ENCODE measurements around the gene C1orf52.

C1orf52 gene

GRCh38 chr1:85240174-85240601 lies 19.3 kb downstream of the C1orf52 start:
- in situ Hi-C loops (cut with HindIII; ENCODE audit: low sequenced_read_pairs) = no loop called here

DNA sequence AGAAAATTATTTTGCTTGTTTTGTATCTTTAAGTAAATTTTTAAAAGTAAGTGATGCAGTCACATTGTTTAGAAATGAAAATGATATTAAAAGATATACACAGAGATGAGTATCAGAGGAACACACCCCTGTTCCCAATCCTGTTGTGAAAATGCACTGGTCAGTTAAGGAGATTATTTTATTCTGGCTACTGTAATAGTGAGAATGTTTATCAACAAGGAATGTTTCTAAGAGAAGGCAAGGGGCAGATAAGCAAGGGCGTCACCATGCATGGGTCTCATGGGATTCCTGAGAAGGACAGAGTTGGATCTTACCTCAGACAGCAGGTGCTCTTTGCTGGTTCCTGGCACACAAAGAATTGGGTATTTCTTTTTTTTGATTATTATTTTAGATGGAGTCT lies 21.8 kb downstream of the C1orf52 start:
- in situ Hi-C loops (cut with HindIII; ENCODE audit: low sequenced_read_pairs) = no loop called here

DNA sequence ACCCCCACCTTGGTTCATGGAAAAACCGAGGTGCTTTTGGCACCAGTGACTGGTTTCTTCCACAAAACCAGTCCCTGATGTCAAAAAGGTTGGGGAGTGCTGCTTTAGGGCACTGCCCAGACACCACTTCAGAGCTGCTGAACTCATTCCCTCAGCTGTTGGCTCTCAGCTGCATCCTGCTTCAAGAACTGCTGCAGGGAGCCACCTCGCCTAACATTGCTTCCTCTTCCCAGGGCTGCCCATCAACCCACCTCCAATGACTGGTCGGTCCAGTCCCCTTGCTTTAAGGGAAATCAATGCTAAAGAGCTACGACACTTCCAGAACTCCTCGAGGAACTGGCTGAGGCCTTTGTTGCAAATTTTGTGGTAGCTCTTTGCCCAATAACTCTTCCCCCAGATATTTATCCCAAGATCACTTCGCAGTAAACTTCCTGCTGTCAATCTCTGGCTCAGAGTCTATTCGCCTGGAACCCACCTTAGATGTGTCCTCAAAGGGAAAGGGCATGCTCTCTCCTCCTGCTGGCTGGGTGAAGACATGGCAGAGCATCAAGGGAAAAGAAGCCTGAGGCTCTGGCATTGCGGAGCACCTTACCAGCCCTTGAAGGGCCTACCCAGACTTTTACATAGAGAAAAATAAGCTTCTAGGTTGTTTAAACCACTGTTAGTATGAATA lies 29.0 kb downstream of the C1orf52 start:
- in situ Hi-C loops (cut with HindIII; ENCODE audit: low sequenced_read_pairs) = no loop called here

- in situ Hi-C loops (cut with HindIII; ENCODE audit: low sequenced_read_pairs) = no loop called here
Observed at GRCh38 chr1:85229574-85230097, 29.8 kb downstream of the C1orf52 start.

GRCh38 chr1:85228972-85229371 lies 30.5 kb downstream of the C1orf52 start:
- in situ Hi-C loops (cut with HindIII; ENCODE audit: low sequenced_read_pairs) = no loop called here

DNA sequence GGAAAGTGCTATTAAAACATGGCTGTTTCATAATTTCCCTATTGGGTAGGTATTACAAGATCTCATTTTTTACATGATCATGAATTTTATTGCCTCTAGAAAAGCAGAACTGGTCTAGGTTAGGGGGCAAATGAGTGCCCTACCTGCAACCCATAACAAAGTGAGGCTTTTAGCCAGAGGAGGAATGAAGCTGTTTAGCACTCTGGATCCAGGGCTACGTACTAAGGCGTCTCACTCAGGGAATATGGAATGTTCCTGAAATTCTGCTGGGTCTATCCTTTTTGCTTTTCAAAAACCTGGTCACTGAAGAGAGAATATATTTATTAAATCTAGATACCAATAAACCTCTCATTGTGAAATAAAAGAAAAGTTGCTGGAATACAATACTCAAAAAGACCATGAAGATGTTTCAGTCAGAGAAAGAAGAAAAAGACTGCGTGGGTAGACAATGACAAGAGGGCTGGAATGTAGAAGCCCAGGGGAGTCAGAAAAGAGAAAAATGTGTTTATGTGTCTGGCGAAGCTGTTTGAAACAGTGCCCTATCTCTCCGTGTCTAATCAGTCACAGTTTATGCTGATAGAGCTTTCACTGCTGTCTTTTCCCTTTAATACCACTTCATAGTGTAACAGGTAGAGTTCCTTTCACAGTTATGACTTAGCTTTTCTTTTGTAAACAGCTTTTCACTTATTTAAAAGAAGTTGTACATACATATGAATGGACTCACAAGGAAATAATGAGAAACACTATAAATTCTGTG lies 33.7 kb downstream of the C1orf52 start:
- in situ Hi-C loops (cut with HindIII; ENCODE audit: low sequenced_read_pairs) = no loop called here

DNA sequence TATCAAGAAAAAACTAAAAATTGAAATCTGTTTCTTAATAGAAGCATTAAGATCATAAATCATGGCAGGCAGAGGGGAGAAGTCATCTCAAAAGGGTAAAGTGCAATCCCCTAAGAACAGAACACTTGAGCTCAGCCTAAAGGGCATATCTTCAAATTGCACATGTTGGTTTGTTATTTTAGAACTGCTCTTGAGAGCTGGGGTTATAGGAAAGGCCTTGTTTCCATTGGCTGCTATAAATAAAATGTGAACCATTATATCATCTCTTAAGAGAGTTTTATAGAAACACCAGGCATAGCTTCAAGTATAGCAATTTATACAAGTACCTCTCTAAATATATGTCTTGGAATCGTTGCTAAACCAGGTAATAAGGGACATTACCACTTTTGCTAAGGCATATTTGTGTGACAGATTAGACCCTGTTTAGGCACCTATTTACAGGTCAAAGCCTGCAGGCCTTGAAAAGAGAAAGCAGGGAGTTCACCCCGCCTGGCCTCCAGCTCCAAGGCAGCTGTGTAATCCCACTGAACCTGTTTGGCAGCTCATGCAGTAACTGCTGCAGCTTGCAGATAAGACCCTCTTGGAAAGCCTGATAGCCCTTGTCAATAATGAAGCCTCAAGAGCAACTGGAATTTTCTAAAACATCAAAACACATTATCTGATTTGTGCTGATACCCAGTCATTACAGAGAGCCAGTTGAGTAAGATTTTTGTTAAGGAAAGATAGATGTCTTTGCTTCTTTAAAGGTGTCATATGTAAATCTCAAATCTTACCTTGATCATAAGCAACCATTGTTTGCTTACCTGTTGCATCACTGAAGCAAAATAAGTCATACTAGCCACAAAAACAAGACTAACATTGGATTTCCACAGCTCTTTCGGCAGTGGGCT lies 34.5 kb downstream of the C1orf52 start:
- in situ Hi-C loops (cut with HindIII; ENCODE audit: low sequenced_read_pairs) = no loop called here

- in situ Hi-C loops (cut with HindIII; ENCODE audit: low sequenced_read_pairs) = no loop called here
Observed at GRCh38 chr1:85224295-85224694, 35.2 kb downstream of the C1orf52 start.

- in situ Hi-C loops (cut with HindIII; ENCODE audit: low sequenced_read_pairs) = no loop called here
Observed at GRCh38 chr1:85223334-85223733, 36.1 kb downstream of the C1orf52 start.

- in situ Hi-C loops (cut with HindIII; ENCODE audit: low sequenced_read_pairs) = no loop called here
Observed at GRCh38 chr1:85220756-85221201, 38.7 kb downstream of the C1orf52 start.

GRCh38 chr1:85219853-85220610 lies 39.4 kb downstream of the C1orf52 start:
- in situ Hi-C loops (cut with HindIII; ENCODE audit: low sequenced_read_pairs) = no loop called here

DNA sequence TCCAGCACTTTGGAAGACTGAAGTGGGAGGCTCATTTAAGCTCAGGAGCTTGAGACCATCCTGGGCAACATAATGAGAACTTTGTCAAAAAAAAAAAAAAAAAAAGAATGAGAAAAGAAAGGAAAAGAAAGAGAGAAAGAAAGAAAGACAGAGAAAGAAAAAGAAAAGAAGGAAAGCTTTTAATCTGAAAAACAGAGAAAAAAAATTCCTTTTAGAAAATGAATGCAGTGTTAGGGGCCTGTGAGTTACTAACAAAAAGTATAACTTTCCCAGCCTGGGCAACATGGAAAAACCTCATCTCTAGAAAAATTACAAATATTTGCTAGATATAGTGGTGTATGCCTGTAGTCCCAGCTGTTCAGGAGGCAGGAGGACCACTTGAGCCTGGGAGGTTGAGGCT lies 42.8 kb downstream of the C1orf52 start:
- in situ Hi-C loops (cut with HindIII; ENCODE audit: low sequenced_read_pairs) = no loop called here

DNA sequence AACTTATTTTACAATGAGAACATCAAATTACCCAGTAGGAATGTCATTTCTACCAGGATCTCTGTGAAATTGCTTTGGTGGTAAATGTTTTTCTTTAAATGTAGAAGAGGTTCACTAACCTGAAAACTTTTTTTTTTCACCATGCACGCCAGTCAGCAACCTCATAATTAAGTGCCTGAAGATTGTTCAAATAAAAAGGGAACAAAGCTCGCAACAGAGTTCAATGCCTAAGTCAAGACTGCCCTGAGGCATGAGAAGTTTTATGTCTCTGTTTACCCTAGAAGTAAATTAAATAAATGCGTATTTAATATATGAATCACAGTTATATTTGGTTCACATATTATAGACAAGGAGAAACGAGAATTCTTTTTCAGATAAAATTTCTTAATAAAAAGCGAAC lies 44.8 kb downstream of the C1orf52 start:
- in situ Hi-C loops (cut with HindIII; ENCODE audit: low sequenced_read_pairs) = no loop called here

GRCh38 chr1:85208488-85208887 lies 51.0 kb downstream of the C1orf52 start:
- in situ Hi-C loops (cut with HindIII; ENCODE audit: low sequenced_read_pairs) = no loop called here

DNA sequence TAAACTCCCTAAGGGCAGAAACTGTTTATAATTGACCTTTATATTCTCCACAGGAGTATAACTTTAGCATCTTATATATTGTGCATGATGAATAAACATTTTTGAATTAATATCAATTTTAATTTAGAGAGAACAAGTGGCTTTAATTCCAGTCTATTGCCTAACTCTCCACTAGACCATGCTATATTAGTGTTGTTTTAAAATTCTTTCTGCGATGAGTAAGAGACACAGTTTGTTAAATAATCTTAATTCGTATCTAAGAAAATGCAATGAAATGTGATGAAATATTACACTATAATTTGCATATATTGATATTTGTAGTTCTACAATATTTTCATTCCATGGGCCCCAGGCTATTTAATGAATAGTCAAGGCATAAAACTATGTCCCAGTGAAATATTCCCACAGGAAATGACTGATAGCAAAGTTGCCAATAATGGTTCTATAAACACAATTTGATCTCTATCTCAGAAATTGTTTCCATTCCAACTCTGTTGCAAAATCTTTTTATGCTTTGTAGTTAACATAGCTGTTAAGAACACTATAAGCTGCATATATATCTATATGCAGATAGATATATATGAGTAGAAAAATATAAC lies 55.8 kb downstream of the C1orf52 start:
- in situ Hi-C loops (cut with HindIII; ENCODE audit: low sequenced_read_pairs) = no loop called here

DNA sequence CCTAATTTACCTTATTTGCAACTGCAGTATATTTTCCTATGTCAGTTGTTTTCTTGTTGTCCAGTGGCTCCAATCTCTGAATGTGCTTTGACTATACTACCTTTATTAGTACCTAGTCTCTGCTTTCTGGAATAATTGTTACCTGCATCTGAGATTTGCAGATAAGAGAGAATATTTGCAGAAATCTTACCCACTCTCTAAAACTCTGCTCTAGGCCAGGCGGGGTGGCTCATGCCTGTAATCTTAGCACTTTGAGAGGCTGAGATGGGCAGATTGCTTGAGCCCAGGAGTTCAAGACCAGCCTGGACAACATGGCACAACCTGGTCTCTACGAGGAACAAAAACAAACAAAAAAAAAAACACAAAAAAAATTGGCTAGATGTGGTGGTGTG lies 56.6 kb downstream of the C1orf52 start:
- in situ Hi-C loops (cut with HindIII; ENCODE audit: low sequenced_read_pairs) = no loop called here

DNA sequence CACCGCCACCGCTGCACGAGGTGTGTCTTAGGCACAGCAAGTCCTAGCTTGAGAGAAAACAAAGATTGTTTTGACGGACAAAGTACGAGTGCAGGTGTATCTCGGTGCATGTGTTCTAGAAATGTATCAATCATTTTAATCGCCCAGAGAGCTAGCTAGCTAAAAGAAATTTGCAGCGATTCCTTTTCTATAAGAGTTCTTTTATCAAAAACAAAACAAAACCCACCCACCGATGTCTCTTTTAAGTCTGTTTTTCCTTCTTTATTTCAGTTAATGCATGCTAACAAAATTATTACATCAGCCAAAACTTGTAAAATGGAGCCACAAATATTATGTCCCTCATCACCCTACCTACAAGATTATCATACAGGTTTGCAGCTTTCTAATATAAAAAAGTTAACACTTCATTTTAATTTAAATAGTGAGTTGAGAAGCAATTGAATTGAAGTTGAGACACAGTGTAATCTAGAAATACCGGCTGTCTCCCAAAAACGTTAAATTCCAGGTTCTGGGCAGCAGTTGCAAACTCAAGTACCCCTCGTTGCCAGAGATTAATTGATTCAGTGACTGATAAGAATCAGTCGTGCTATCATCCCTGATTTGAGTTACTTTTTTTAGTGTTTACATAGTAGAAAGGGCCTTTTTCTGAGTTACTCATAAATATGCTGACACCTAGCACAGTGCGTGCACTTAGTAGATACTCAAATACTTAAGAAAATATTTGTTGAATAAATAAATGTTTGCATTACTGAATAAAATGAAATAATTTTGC lies 57.2 kb downstream of the C1orf52 start:
- in situ Hi-C loops (cut with HindIII; ENCODE audit: low sequenced_read_pairs) = no loop called here

DNA sequence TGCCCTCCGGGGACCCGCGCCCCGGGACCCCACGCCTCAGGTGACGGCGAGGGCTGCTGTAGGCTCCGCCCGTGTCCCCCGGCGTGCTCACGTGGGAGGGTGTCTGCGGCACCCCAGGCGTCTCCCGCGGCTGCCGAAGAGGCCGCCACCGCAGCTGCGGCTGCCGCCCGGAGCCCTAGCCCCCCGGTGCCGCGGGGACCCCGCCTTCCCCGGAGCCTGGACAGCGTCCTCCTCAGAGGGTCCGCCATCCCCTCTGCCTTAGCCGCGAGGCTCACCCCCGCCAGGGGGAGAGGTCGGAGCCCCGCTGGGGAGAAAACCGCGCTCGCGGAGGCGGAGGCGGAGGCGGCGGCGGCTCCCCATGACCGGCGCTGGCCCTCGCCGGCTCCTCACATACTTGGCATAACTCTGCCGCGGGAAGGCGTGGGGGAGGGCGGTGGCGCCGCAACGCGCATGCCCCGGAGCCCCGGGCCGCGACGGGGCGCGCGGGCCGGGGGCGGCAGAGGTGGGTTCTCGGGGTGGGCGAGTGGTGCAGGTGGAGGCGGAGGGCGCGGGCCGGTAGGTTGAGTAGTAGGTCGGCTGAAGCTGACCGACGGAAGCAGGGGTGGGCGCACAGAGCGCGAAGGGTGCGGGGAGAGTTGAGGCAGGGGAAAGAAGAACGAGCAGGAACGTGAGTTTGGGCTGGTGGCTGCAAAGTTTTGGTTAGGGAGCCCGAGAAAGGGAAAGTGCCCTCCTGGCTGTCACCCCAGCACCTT lies 57.9 kb downstream of the C1orf52 start:
- in situ Hi-C loops (cut with HindIII; ENCODE audit: low sequenced_read_pairs) = no loop called here

Measured in DLD1 (cell line).